HS-27A (cell line): ENCODE data around the gene PTPN18.
A peak's percentile ranks its signal among the peaks of the same experiment; 100 is the strongest.

Experiments
- DNase-seq: peaks from one replicate; pipeline ENCODE4 v3.0.0-alpha.2; 2012; ENCODE audit warnings: low read depth, missing footprints

Gene PTPN18

GRCh38 chr2:130339885-130340745, 15.7 kb upstream of the PTPN18 start:
- no peak for DNase-seq

- DNase-seq, result no peak
These were observed 14.3 kb upstream of the PTPN18 start for GRCh38 chr2:130341562-130342019.

GRCh38 chr2:130342020-130342532, 13.8 kb upstream of the PTPN18 start:
- DNase-seq, result peak; percentile 98

- peak; percentile 100 for DNase-seq
These were observed 13.2 kb upstream of the PTPN18 start, which contains the start of gene IMP4 for GRCh38 chr2:130342533-130343275. IMP4 (plus strand) TSS chr2:130342897; CDS start chr2:130342933, 36 bp downstream.

- no peak for DNase-seq
These were observed 11.3 kb upstream of the PTPN18 start for GRCh38 chr2:130344578-130344977.

GRCh38 chr2:130345091-130345490, 10.8 kb upstream of the PTPN18 start:
- DNase-seq, result no peak

GRCh38 chr2:130345611-130346010, 10.2 kb upstream of the PTPN18 start:
- no peak for DNase-seq

GRCh38 chr2:130346041-130346740, 9.7 kb upstream of the PTPN18 start:
- DNase-seq, result no peak

GRCh38 chr2:130346741-130347066, 9.2 kb upstream of the PTPN18 start:
- DNase-seq, result no peak

- no peak for DNase-seq
These were observed 8.5 kb upstream of the PTPN18 start for GRCh38 chr2:130347220-130347925.

GRCh38 chr2:130349174-130349573, 6.7 kb upstream of the PTPN18 start:
- no peak for DNase-seq

- no peak for DNase-seq
These were observed 4.1 kb upstream of the PTPN18 start for GRCh38 chr2:130351711-130352110.

- DNase-seq, result no peak
These were observed 3.6 kb upstream of the PTPN18 start for GRCh38 chr2:130352237-130352636.

- DNase-seq, result no peak
These were observed 2.3 kb upstream of the PTPN18 start for GRCh38 chr2:130353291-130354138.

- DNase-seq, result no peak
These were observed 1.8 kb upstream of the PTPN18 start for GRCh38 chr2:130354139-130354428.

GRCh38 chr2:130355172-130355577, 681 bp upstream of the PTPN18 start:
- no peak for DNase-seq

GRCh38 chr2:130357864-130358263, 2.0 kb downstream of the PTPN18 start:
- DNase-seq, result no peak

- DNase-seq, result no peak
These were observed 2.8 kb downstream of the PTPN18 start for GRCh38 chr2:130358420-130359350.

GRCh38 chr2:130359466-130359865, 3.6 kb downstream of the PTPN18 start:
- DNase-seq, result no peak

GRCh38 chr2:130363479-130363878, 7.6 kb downstream of the PTPN18 start:
- no peak for DNase-seq
